IgD-negative memory B cell (primary cell): ENCODE results near the gene CASP14. TPM values are rescaled to one million over a fixed set of nuclear protein-coding genes. Genes with fewer than 3 reads are reported as not detected.
"Not testable (repeated sequence)": the region's sequence is repeated elsewhere in the genome, so short reads cannot be mapped to it uniquely, and the experiment has no call there.

Experiments
- H3K27ac Mint-ChIP-seq, 3 donors: one replicate each; pipeline ENCODE4 v1.8.0; 2020 to 2022; ENCODE audit warnings: mild to moderate bottlenecking in 3 of 3, mixed read lengths in 3 of 3, moderate library complexity in 1 of 3
- H3K27me3 Mint-ChIP-seq: one replicate; pipeline ENCODE4 v1.8.0; 2021; ENCODE audit warnings: mixed read lengths
- H3K36me3 Mint-ChIP-seq: one replicate; pipeline ENCODE4 v1.8.0; 2020; ENCODE audit warnings: mild to moderate bottlenecking, mixed read lengths
- H3K4me1 Mint-ChIP-seq, 3 donors: one replicate each; pipeline ENCODE4 v1.8.0; 2020 to 2022; ENCODE audit warnings: mixed read lengths in 3 of 3, mild to moderate bottlenecking in 1 of 3
- H3K4me3 Mint-ChIP-seq, 4 donors: one replicate each; pipeline ENCODE4 v1.8.0; 2020 to 2022; ENCODE audit warnings: mild to moderate bottlenecking in 4 of 4, mixed read lengths in 4 of 4, moderate library complexity in 3 of 4
- H3K9me3 Mint-ChIP-seq, 3 donors: one replicate each; pipeline ENCODE4 v1.8.0; 2020 to 2021; ENCODE audit warnings: mixed read lengths in 3 of 3, mild to moderate bottlenecking in 1 of 3
- polyA plus RNA-seq: library from polyadenylated mRNA; unstranded; fragments of 300-500 nt; fragmentation: Illumina TruSeq; gene quantifications from one replicate; pipeline ENCODE4 v1.2.3, GENCODE V29; 2021

Gene CASP14
- polyA plus RNA-seq, 1 donor from 2014 or later = not detected

DNA sequence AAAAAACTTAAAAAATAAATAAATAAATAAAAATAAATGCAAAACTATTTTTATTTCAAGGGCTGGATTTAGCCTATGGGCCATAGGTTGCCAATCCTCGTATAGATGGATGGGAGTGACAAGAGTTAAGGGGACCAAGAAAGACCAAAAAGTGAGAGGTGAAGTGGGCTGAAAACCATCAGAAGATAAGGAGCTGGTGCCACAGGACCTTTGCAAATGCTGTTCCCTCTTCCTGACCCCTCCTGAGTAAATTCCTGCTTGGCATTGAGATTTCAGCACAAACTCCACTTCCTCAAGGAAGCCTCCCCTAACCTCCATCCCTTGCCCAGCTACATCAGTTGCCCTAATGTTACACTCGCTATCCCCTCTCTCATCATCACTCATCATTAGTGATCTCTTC is 43.7 kb downstream of the CASP14 start:
- Mint-ChIP-seq H3K4me3 (no peak overlapping the region), H3K27me3 (peaks cover 3% of the 10 kb centered on the region), H3K4me1 (peaks cover 0 to 2% (median 2%) of the 10 kb centered on the region in 3 donors), H3K9me3 (no peaks in the 10 kb centered on the region), H3K36me3 (no peaks in the 10 kb centered on the region), H3K27ac (no peak overlapping the region)

DNA sequence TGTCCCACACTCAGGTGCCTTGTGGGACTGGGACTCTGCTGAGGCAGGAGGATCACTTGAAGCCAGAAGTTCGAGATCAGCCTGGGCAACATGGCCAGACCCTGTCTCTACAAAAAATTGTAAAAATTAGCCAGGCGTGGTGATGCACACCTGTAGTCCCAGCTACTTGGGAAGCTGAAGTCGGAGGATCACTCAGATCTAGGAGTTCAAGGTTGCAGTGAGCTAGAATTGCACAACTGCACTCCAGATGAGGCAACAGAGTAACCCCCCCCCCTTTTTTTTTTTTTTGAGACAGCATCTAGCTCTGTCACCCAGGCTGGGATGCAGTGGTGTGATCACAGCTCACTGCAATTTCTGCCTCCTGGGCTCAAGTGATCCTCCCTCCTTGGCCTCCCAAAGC is 46.9 kb downstream of the CASP14 start:
- Mint-ChIP-seq H3K27ac (peak overlapping the region in 1 of 3 donors; percentile 46), H3K36me3 (no peaks in the 10 kb centered on the region), H3K4me1 (peaks cover 0 to 2% (median 2%) of the 10 kb centered on the region in 3 donors)

DNA sequence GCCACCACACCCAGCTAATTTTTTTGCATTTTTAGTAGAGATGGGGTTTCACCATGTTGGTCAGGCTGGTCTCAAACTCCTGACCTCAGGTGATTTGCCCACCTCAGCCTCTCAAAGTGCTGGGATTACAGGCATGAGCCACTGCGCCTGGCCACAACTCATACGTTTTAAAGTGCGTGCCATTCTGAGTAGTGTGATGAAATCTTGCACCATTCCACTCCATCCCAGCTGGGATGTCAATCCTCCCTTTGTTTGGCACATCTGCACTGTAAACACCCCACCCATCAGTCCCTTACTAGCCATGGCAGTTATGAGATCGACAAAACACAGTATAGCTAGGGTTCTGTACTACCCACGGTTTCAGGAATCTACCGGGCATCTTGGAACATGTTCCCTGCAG is 48.7 kb downstream of the CASP14 start:
- H3K27ac Mint-ChIP-seq, H3K4me1 Mint-ChIP-seq, H3K4me3 Mint-ChIP-seq, H3K9me3 Mint-ChIP-seq, H3K36me3 Mint-ChIP-seq: not testable (repeated sequence)
- H3K27me3 Mint-ChIP-seq = peaks cover 11% of the 10 kb centered on the region

More for the DNA sequence above, 46.9 kb downstream of the CASP14 start:
- Mint-ChIP-seq H3K9me3 (no peaks in the 10 kb centered on the region), H3K4me3 (no peak overlapping the region), H3K27me3 (peaks cover 8% of the 10 kb centered on the region)

GRCh38 chr19:15098460-15098859 is 49.2 kb downstream of the CASP14 start:
- Mint-ChIP-seq H3K27ac (no peak overlapping the region), H3K36me3 (no peaks in the 10 kb centered on the region), H3K4me1 (no peaks in the 10 kb centered on the region)

GRCh38 chr19:15099017-15099582 is 49.8 kb downstream of the CASP14 start:
- Mint-ChIP-seq H3K36me3 (no peaks in the 10 kb centered on the region), H3K27ac (no peak overlapping the region), H3K4me3 (no peak overlapping the region), H3K4me1 (no peaks in the 10 kb centered on the region), H3K27me3 (peaks cover 11% of the 10 kb centered on the region), H3K9me3 (peaks cover 3 to 12% (median 9%) of the 10 kb centered on the region in 3 donors)

More at GRCh38 chr19:15098460-15098859, 49.2 kb downstream of the CASP14 start:
- peaks cover 1 to 9% (median 5%) of the 10 kb centered on the region in 3 donors for H3K9me3 Mint-ChIP-seq
- peaks cover 11% of the 10 kb centered on the region for H3K27me3 Mint-ChIP-seq
- H3K4me3 Mint-ChIP-seq = no peak overlapping the region

DNA sequence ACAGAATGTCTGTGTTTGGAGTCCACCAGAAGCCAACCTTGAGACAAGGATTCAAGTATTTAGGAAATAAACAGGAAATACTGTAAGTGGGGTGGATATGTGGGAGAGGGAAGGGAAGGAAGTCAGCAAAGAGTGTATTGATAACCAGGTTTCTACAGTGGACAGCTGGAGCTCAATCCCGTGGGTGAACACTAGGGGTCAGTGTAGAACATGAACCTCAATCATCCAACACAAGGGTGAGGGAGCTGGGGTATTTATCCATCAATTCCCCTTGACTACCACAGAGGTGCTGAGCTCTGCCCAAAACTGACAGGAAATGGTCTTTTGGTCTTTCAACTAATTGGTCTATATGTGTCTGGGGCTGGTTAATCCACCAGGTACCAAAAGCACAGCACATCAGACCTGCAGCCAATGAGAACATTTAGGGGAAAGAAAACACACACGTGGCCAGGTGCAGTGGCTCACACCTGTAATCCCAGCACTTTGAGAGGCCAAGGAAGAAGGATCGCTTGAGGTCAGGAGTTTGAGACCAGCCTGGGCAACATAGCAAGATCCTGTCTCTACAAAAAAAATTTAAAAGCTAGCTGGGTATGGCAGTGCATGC is 52.3 kb downstream of the CASP14 start:
- H3K9me3 Mint-ChIP-seq = peaks cover 10 to 20% (median 15%) of the 10 kb centered on the region in 3 donors
- H3K36me3 Mint-ChIP-seq = peaks cover under 1% of the 10 kb centered on the region
- H3K27me3 Mint-ChIP-seq = peaks cover 19% of the 10 kb centered on the region
- H3K4me1 Mint-ChIP-seq = peaks cover 0 to 2% (median under 1%) of the 10 kb centered on the region in 3 donors
- no peak overlapping the region for H3K27ac Mint-ChIP-seq
- no peak overlapping the region for H3K4me3 Mint-ChIP-seq

GRCh38 chr19:15104003-15104402 is 54.7 kb downstream of the CASP14 start:
- H3K36me3 Mint-ChIP-seq = peaks cover 2% of the 10 kb centered on the region
- H3K4me1 Mint-ChIP-seq = peaks cover 0 to 7% (median 4%) of the 10 kb centered on the region in 3 donors
- H3K27ac Mint-ChIP-seq = no peak overlapping the region
- H3K27me3 Mint-ChIP-seq = peaks cover 32% of the 10 kb centered on the region
- no peak overlapping the region for H3K4me3 Mint-ChIP-seq
- H3K9me3 Mint-ChIP-seq = peaks cover 10 to 20% (median 17%) of the 10 kb centered on the region in 3 donors

DNA sequence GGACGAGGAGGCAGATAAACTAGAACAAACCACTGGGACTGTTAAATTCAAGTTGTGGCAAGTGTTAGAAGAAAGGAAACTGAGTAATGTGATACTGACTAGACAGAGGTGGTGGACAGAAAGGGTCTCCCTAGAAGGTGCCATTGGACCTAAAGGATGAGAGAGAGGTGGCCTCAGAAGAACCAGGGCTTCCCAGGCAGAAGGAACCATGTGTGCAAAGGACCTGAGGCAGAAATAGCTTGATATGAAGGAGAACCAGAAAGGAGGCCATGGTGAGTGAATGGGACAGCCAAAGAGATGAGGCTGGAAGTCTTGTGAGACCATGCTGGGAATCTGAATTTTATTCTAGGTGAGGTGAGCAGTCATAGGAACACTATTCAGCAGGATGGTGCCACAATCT is 55.1 kb downstream of the CASP14 start:
- no peak overlapping the region for H3K27ac Mint-ChIP-seq
- peaks cover 10 to 20% (median 17%) of the 10 kb centered on the region in 3 donors for H3K9me3 Mint-ChIP-seq
- H3K4me1 Mint-ChIP-seq = peaks cover 0 to 7% (median 4%) of the 10 kb centered on the region in 3 donors
- no peak overlapping the region for H3K4me3 Mint-ChIP-seq
- peaks cover 2% of the 10 kb centered on the region for H3K36me3 Mint-ChIP-seq
- peaks cover 32% of the 10 kb centered on the region for H3K27me3 Mint-ChIP-seq

DNA sequence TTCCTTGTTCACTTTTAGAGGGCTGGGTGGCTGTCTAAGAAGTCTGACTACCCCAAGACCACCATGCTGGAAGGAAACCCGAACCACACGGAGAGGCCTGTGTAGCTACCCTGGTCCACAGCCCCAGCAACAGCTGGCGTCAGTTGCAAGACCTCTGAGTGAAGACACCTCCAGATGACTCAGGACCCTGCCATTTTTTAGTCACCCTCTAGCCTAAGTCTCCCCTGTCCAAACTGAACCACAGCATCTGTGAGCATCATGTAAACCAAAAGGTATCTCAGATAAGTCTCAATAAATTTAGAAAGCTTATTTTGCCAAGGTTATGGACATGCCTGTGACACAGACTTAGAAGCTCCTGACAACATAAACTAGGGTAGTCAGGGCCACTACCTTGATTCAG is 55.8 kb downstream of the CASP14 start:
- Mint-ChIP-seq H3K27me3 (peaks cover 31% of the 10 kb centered on the region), H3K9me3 (peaks cover 10 to 20% (median 17%) of the 10 kb centered on the region in 3 donors), H3K36me3 (peaks cover 2% of the 10 kb centered on the region), H3K4me3 (no peak overlapping the region), H3K27ac (no peak overlapping the region), H3K4me1 (peaks cover 0 to 7% (median 4%) of the 10 kb centered on the region in 3 donors)

DNA sequence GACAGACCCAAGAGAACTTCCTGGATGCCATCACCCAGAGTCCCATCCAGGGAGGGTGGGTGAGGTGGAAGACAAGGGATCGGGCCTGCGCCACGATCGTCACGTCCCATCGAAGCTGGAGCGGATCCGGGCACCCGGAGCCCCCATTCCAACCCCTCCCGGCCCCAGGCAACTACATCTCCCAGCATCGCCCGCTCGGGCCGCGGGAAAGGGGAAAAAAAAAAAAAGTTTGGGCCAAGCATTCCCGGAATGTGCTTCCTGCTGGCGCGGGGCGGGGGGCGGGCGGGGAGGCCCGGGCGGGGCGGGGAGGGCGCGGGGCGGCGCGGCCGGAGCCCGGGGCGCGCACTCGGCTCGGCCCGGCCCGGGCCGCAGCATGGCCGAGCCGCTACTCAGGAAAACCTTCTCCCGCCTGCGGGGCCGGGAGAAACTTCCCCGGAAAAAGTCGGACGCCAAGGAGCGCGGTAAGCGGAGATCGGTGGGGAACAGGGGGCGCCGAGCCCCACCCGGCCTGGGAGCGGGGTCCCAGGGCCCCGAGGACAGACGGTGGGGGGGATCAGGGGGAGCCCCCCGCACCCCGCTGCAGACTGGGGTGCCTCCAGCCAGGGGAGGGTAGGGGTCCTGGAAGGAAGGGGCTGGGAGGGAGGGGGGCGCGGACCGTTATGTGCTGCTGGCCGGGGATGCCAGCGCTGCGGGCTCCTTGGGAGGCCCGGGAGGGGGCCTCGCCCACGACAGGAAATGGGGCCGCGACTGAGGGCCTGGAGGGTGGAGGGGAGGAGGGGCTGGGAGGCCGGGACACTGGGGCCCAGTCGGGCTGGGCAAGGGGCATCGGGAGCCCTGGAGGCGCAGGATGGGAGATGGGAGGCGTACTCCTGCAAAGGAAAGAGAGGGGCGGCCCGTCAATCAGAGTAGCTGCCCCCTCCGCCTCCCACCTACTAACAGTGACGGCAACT is 58.1 kb downstream of the CASP14 start, which contains the start of gene SYDE1:
TSS of gene SYDE1 (plus strand) at position 341 of the 950 bp plus-strand sequence. CDS start at position 374, 33 bp downstream.
- Mint-ChIP-seq H3K9me3 (peaks cover 10 to 20% (median 12%) of the 10 kb centered on the region in 3 donors), H3K4me3 (peak within 1 kb of the TSS in 1 of 4 donors; percentile 41), H3K27me3 (peaks cover 28% of the 10 kb centered on the region), H3K4me1 (peaks cover 0 to 7% (median 4%) of the 10 kb centered on the region in 3 donors), H3K27ac (peak within 1 kb of the TSS in 1 of 3 donors; percentile 40), H3K36me3 (peaks cover 2% of the 10 kb centered on the region)

Other genes with a start within 250 kb of the CASP14 start
- gene OR7A5, start 214.3 kb upstream of the CASP14 start, polyA plus RNA-seq = not detected
- not detected for gene OR7C1, start 214.3 kb upstream of the CASP14 start, polyA plus RNA-seq
- gene OR7A10, start 200.6 kb upstream of the CASP14 start, polyA plus RNA-seq = not detected
- not detected for gene OR7A17, start 163.3 kb upstream of the CASP14 start, polyA plus RNA-seq
- not detected for gene OR7C2, start 108.0 kb upstream of the CASP14 start, polyA plus RNA-seq
- gene SLC1A6, start 69.6 kb upstream of the CASP14 start, polyA plus RNA-seq = not detected
- not detected for gene OR1I1, start 32.7 kb downstream of the CASP14 start, polyA plus RNA-seq
- not detected for gene SYDE1, start 57.9 kb downstream of the CASP14 start, polyA plus RNA-seq
- gene NOTCH3, start 151.5 kb downstream of the CASP14 start, polyA plus RNA-seq = not detected
- not detected for gene EPHX3, start 183.0 kb downstream of the CASP14 start, polyA plus RNA-seq